WTC11 (cell line): ENCODE data around the gene IL17RC. TPM values are rescaled to one million over a fixed set of nuclear protein-coding genes. Genes with fewer than 3 reads are reported as not detected.

Experiments used
- ATAC-seq: fragments of 200-7000 bp; cut with Tn5 transposase; 2 replicates; pipeline ENCODE4 v1.10.0; 2021; ENCODE audit warnings: mild to moderate bottlenecking, moderate library complexity
- CTCF ChIA-PET: fragments of 300-600 bp; sonication (Branson Sonifier 250); formaldehyde crosslinking; loops from one replicate; lab custom pipeline; 2021; ENCODE audit warnings: antibody characterized with exemption; lab: Charles Lee
- POLR2A ChIA-PET: fragments of 350-600 bp; sonication (Branson Sonifier 250); formaldehyde crosslinking; loops from one replicate; lab custom pipeline; 2021; ENCODE audit warnings: antibody characterized with exemption; lab: Charles Lee
- DNase-seq: peaks from one replicate; pipeline ENCODE4 v3.0.0; 2021; ENCODE audit warnings: low spot score
- H3K27ac Mint-ChIP-seq: 2 replicates; pipeline ENCODE4 v1.8.0; 2021; ENCODE audit warnings: mixed read lengths
- H3K27me3 Mint-ChIP-seq: 2 replicates; pipeline ENCODE4 v1.8.0; 2021; ENCODE audit warnings: low read depth, mild to moderate bottlenecking, moderate library complexity, mixed read lengths
- H3K36me3 Mint-ChIP-seq: 2 replicates; pipeline ENCODE4 v1.8.0; 2021; ENCODE audit warnings: mixed read lengths
- H3K4me1 Mint-ChIP-seq: 2 replicates; pipeline ENCODE4 v1.8.0; 2022; ENCODE audit warnings: mixed read lengths
- H3K4me3 Mint-ChIP-seq: 2 replicates; pipeline ENCODE4 v1.8.0; 2021; ENCODE audit warnings: mild to moderate bottlenecking, moderate library complexity, mixed read lengths
- H3K9me3 Mint-ChIP-seq: 2 replicates; pipeline ENCODE4 v1.8.0; 2021; ENCODE audit warnings: mixed read lengths
- CREM ChIP-seq: sonication (generic); formaldehyde crosslinking; IDR thresholded peaks from 2 replicates; pipeline ENCODE4 v1.8.1; 2022; ENCODE audit warnings: mild to moderate bottlenecking, missing genetic modification reagents, moderate library complexity
- ESRRA ChIP-seq: sonication (generic); formaldehyde crosslinking; IDR thresholded peaks from 2 replicates; pipeline ENCODE4 v1.8.1; 2022; ENCODE audit warnings: mild to moderate bottlenecking, missing genetic modification reagents, borderline replicate concordance
- HMGA2 ChIP-seq: fragments of 250-450 bp; sonication (Bioruptor Pico); IDR thresholded peaks from 2 replicates; pipeline ENCODE4 v1.4.0; 2021; ENCODE audit warnings: mild to moderate bottlenecking, moderate library complexity
- JAZF1 ChIP-seq: fragments of 250-450 bp; sonication (Bioruptor Pico); IDR thresholded peaks from 2 replicates; pipeline ENCODE4 v1.9.0; 2021; ENCODE audit warnings: moderate library complexity, mild to moderate bottlenecking, inconsistent platforms
- JUN ChIP-seq: sonication (generic); formaldehyde crosslinking; IDR thresholded peaks from 2 replicates; pipeline ENCODE4 v1.8.0; 2023; ENCODE audit warnings: mild to moderate bottlenecking, missing genetic modification reagents
- NFATC4 ChIP-seq: fragments of 250-450 bp; sonication (Bioruptor Pico); IDR thresholded peaks from 2 replicates; pipeline ENCODE4 v1.9.0; 2021; ENCODE audit warnings: mild to moderate bottlenecking
- SOX15 ChIP-seq: fragments of 250-450 bp; sonication (Bioruptor Pico); IDR thresholded peaks from 2 replicates; pipeline ENCODE4 v1.9.0; 2021; ENCODE audit warnings: mild to moderate bottlenecking
- SP1 ChIP-seq: sonication (generic); formaldehyde crosslinking; conservative IDR thresholded peaks from 2 replicates; pipeline ENCODE4 v1.8.1; 2022; ENCODE audit warnings: missing genetic modification reagents
- ZNF317 ChIP-seq: sonication (generic); formaldehyde crosslinking; IDR thresholded peaks from 2 replicates; pipeline ENCODE4 v1.8.1; 2023; ENCODE audit warnings: low read depth, mild to moderate bottlenecking, moderate library complexity, missing genetic modification reagents, borderline replicate concordance
- ZNF416 ChIP-seq: fragments of 250-450 bp; sonication (Bioruptor Pico); IDR thresholded peaks from 2 replicates; pipeline ENCODE4 v1.9.0; 2021; ENCODE audit warnings: mild to moderate bottlenecking, inconsistent platforms
- total RNA-seq: library from RNA; stranded (reverse); gene quantifications from 3 replicates; pipeline ENCODE4 v1.2.3, GENCODE V29; 2021
- TF ChIP-seq, protein P1 (sequence below): sonication (generic); formaldehyde crosslinking; IDR thresholded peaks from 2 replicates; pipeline ENCODE4 v1.8.1; 2023; ENCODE audit warnings: mild to moderate bottlenecking, moderate library complexity, missing genetic modification reagents
- TF ChIP-seq, protein P2 (sequence below): sonication (generic); formaldehyde crosslinking; IDR thresholded peaks from 2 replicates; pipeline ENCODE4 v1.8.0; 2023; ENCODE audit warnings: missing genetic modification reagents
- TF ChIP-seq, protein P3 (sequence below): sonication (generic); formaldehyde crosslinking; IDR thresholded peaks from 2 replicates; pipeline ENCODE4 v1.8.1; 2022; ENCODE audit warnings: missing genetic modification reagents, borderline replicate concordance
- TF ChIP-seq, protein P4 (sequence below): fragments of 250-450 bp; sonication (Bioruptor Pico); IDR thresholded peaks from 2 replicates; pipeline ENCODE4 v1.9.0; 2021; ENCODE audit warnings: moderate library complexity, mild to moderate bottlenecking, inconsistent platforms, borderline replicate concordance

Gene IL17RC
- total RNA-seq, 1 experiment from 2014 or later = 10.1 TPM

DNA sequence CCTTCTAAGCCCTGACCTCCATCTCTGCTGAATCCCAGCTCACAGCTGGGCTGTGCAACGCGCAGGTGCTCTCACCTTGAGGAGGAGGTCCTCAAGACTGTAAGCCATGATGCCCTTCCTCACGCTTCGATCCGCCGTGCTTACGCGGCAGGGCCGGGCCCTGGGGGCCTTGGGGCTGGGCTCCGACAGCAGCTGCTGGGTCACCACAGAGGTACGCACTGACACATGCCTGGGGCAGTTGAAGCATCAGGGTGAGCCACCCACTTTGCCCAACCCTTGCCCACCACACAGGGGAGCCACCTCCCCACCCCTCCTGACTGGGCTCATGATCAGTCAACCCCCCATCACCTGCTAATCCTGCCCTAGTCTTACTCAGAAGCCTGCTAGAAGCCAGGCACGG lies 39.9 kb upstream of the IL17RC start:
- Mint-ChIP-seq H3K27me3 (peaks cover 5% of the 10 kb centered on the region; the same call in 1 of the 2 replicates), H3K9me3 (no peaks in the 10 kb centered on the region), H3K4me3 (no peak overlapping the region), H3K4me1 (no peaks in the 10 kb centered on the region), H3K36me3 (no peaks in the 10 kb centered on the region), H3K27ac (no peak overlapping the region)
- TF ChIP-seq JUN (CRISPR knock-in tag) (no peak), ZNF416 (CRISPR knock-in tag) (no peak), HMGA2 (CRISPR knock-in tag) (no peak), SP1 (CRISPR knock-in tag) (no peak), NFATC4 (CRISPR knock-in tag) (no peak), CREM (CRISPR knock-in tag) (no peak), JAZF1 (no peak), ZNF317 (CRISPR knock-in tag) (no peak), ESRRA (CRISPR knock-in tag) (no peak)
- ATAC-seq = 0 out of 2 replicates have a peak, but pooled peaks have one; percentile 18
- DNase-seq = no peak
- POLR2A ChIA-PET = interaction anchor here (0.7 kb wide), 1 partner anchor 114 kb away, joined by 6 read pairs; no protein-coding TSS in a partner anchor
- CTCF ChIA-PET = interaction anchor here (0.9 to 1.6 kb wide), 2 partner anchors 56 to 69 kb away, joined by 3 to 4 read pairs; no protein-coding TSS in a partner anchor

DNA sequence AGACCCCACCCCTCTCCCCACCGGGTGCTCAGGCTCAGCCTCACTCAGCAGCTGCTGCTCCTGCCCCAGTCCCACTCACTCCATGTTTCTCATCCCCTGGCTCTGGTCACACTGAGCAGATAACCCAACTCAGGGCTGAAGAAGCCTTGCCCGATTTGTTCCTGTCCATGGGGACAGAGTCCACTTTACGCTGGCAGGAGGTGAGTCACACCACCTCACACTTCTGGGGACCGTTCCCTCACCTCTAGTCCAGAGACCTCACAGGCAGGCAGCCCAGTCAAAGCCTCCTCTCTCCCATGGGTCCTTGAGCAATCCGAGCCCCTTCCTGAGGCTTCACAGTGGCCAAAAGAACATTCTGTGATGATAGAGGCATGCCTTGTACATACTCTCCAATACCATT lies 38.2 kb upstream of the IL17RC start:
- POLR2A ChIA-PET = interaction anchor here (0.6 kb wide), 1 partner anchor 41 kb away, joined by 3 read pairs; no protein-coding TSS in a partner anchor
- CTCF ChIA-PET = interaction anchor here (1.1 kb wide), 1 partner anchor 55 kb away, joined by 3 read pairs; the partner anchor contains the start of gene CRELD1
- TF ChIP-seq, protein P1, sequence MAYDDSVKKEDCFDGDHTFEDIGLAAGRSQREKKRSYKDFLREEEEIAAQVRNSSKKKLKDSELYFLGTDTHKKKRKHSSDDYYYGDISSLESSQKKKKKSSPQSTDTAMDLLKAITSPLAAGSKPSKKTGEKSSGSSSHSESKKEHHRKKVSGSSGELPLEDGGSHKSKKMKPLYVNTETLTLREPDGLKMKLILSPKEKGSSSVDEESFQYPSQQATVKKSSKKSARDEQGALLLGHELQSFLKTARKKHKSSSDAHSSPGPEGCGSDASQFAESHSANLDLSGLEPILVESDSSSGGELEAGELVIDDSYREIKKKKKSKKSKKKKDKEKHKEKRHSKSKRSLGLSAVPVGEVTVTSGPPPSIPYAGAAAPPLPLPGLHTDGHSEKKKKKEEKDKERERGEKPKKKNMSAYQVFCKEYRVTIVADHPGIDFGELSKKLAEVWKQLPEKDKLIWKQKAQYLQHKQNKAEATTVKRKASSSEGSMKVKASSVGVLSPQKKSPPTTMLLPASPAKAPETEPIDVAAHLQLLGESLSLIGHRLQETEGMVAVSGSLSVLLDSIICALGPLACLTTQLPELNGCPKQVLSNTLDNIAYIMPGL (CRISPR knock-in tag) = no peak
- no peak for TF ChIP-seq SOX15 (CRISPR knock-in tag)
- TF ChIP-seq, protein P2, sequence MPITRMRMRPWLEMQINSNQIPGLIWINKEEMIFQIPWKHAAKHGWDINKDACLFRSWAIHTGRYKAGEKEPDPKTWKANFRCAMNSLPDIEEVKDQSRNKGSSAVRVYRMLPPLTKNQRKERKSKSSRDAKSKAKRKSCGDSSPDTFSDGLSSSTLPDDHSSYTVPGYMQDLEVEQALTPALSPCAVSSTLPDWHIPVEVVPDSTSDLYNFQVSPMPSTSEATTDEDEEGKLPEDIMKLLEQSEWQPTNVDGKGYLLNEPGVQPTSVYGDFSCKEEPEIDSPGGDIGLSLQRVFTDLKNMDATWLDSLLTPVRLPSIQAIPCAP = no peak
- no peaks in the 10 kb centered on the region for H3K36me3 Mint-ChIP-seq
- peaks cover 5% of the 10 kb centered on the region; the same call in 1 of the 2 replicates for H3K27me3 Mint-ChIP-seq
- H3K27ac Mint-ChIP-seq = no peak overlapping the region
- H3K9me3 Mint-ChIP-seq = no peaks in the 10 kb centered on the region
- DNase-seq (no peak), ATAC-seq (no peak)
- H3K4me3 Mint-ChIP-seq = no peak overlapping the region
- no peaks in the 10 kb centered on the region for H3K4me1 Mint-ChIP-seq

DNA sequence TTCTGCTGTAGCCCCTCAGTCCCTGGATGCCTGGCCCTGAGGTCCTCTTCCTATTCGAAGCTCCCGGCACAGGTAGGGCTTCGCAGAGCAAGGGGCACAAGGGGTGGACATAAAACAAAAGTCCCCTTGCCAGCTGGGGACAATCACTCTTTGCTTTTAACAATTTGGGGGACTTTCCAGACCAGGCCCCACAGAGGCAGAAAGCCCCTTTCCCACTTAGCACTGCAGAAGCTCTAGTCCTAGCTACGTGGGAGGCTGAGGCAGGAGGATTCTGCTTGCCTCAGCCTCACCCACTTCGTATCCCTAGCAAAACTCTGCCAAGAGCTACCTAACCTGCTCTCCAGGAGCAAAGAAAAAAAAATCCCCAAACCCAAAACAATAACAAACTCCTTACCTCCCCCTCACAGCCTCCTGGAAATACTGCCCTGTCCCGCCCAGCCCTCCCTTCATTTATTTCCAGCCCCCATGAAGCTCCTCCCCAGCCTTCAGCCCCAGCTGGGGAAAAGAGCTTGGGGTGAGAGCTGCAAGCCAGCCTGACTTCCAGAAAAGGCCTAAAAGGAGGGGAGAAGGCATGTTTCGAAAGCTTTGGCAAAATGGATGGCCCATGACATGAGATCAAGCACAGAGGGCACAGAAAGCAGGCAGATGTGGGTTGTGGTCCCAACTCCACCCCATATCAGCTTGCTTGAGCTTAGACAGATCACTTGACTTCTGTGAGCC lies 36.9 kb upstream of the IL17RC start, which contains the start of gene CIDEC:
Gene CIDEC, minus strand, starts transcription at position 424 of the 720 bp plus-strand sequence. CDS start 1,767 bp downstream, outside the sequence.
- POLR2A ChIA-PET = interaction anchor here (0.6 kb wide), 1 partner anchor 137 kb away, joined by 4 read pairs; no protein-coding TSS in a partner anchor
- Mint-ChIP-seq H3K36me3 (no peaks in the 10 kb centered on the region), H3K4me1 (no peaks in the 10 kb centered on the region), H3K27me3 (peaks cover 5% of the 10 kb centered on the region; the same call in 1 of the 2 replicates), H3K4me3 (no peak within 1 kb of the TSS), H3K27ac (no peak within 1 kb of the TSS), H3K9me3 (no peaks in the 10 kb centered on the region)
- CTCF ChIA-PET = interaction anchor here (0.5 to 1.1 kb wide), 4 partner anchors 16 to 285 kb away, joined by 3 to 4 read pairs (median 3); partner anchors contain the start of gene IRAK2
- DNase-seq = no peak
- no peak for ATAC-seq
- TF ChIP-seq, protein P3, sequence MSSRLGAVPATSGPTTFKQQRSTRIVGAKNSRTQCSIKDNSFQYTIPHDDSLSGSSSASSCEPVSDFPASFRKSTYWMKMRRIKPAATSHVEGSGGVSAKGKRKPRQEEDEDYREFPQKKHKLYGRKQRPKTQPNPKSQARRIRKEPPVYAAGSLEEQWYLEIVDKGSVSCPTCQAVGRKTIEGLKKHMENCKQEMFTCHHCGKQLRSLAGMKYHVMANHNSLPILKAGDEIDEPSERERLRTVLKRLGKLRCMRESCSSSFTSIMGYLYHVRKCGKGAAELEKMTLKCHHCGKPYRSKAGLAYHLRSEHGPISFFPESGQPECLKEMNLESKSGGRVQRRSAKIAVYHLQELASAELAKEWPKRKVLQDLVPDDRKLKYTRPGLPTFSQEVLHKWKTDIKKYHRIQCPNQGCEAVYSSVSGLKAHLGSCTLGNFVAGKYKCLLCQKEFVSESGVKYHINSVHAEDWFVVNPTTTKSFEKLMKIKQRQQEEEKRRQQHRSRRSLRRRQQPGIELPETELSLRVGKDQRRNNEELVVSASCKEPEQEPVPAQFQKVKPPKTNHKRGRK (CRISPR knock-in tag) = no peak
- no peak for TF ChIP-seq ZNF416 (CRISPR knock-in tag)
- TF ChIP-seq, protein P4, sequence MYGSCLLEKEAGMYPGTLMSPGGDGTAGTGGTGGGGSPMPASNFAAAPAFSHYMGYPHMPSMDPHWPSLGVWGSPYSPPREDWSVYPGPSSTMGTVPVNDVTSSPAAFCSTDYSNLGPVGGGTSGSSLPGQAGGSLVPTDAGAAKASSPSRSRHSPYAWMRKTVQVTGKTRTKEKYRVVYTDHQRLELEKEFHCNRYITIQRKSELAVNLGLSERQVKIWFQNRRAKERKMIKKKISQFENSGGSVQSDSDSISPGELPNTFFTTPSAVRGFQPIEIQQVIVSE (CRISPR knock-in tag) = no peak
